Prostate gland (tissue), 2 donors: ENCODE data around the gene TPSD1.

Experiments used
- POLR2AphosphoS5 ChIP-seq: sonication (generic); formaldehyde crosslinking; IDR thresholded peaks from one replicate; pipeline ENCODE4 v1.6.1; 2017; ENCODE audit warnings: antibody characterized with exemption
- TF ChIP-seq, protein P1 (sequence below), 4 experiments: fragments of 200-600 bp in 2 of 4; fragments of 450-650 bp in 2 of 4; sonication (generic) in 2 of 4; IDR thresholded peaks; 1 replicate in 3 of 4; 2 replicates in 1 of 4; pipeline ENCODE4 v1.5.1; 2016 to 2019; ENCODE audit warnings: antibody characterized with exemption in 4 of 4, mild to moderate bottlenecking in 2 of 4, moderate library complexity in 2 of 4

DNA sequence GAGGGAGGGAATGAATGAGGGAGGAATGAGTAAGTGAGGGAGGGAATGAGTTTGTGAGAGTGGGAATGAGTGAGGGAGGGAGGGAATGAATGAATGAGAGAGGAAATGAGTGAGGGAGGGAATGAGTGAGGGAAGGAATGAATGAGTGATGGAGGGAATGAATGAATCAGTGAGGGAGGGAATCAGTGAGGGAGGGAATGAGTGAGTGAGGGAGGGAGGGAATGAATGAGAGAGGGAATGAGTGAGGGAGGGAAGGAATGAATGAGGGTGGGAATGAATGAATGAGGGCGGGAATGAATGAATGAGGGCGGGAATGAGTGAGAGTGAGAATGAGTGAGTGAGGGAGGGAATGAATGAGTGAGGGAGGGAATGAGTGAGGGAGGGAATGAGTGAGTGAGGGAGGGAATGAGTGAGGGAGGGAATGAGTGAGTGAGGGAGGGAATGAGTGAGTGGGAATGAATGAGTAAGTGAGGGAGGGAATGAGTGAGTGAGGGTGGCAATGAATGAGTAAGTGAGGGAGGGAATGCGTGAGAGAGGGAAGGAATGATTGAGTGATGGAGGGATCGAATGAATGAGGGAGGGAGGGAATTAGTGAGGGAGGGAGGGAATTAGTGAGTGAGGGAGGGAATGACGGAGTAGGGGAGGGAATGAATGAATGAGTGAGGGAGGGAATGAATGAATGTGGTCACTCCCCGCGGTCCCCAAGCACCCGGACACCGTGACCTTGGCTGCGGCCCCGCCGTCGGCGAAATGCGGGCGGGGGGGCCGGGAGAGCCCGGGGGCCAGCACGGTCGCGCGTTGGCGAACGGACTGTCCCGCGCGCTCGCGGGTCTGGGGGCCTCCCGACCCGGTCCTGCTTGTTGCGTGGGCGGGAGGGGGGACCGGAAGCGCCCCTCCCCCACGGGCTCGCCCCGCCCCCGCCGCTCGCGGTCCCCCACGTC, 52.4 kb downstream of the TPSD1 start:
- TF ChIP-seq, protein P1, sequence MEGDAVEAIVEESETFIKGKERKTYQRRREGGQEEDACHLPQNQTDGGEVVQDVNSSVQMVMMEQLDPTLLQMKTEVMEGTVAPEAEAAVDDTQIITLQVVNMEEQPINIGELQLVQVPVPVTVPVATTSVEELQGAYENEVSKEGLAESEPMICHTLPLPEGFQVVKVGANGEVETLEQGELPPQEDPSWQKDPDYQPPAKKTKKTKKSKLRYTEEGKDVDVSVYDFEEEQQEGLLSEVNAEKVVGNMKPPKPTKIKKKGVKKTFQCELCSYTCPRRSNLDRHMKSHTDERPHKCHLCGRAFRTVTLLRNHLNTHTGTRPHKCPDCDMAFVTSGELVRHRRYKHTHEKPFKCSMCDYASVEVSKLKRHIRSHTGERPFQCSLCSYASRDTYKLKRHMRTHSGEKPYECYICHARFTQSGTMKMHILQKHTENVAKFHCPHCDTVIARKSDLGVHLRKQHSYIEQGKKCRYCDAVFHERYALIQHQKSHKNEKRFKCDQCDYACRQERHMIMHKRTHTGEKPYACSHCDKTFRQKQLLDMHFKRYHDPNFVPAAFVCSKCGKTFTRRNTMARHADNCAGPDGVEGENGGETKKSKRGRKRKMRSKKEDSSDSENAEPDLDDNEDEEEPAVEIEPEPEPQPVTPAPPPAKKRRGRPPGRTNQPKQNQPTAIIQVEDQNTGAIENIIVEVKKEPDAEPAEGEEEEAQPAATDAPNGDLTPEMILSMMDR (IDR thresholded peaks at IDR 0.05) = no peak
- TF ChIP-seq POLR2AphosphoS5 = no peak
